Hepatocyte (in vitro differentiated cells): ENCODE measurements around the gene HRH3. TPM values are rescaled to one million over a fixed set of nuclear protein-coding genes. Genes with fewer than 3 reads are reported as not detected.

Source experiments
- DNase-seq: peaks from one replicate; pipeline ENCODE4 v3.0.0-alpha.2; 2016; ENCODE audit warnings: low spot score
- H2AFZ ChIP-seq: fragments of 200-600 bp; sonication (generic); 2 replicates; pipeline ENCODE4 v1.6.0; 2016; ENCODE audit warnings: antibody characterized with exemption, mild to moderate bottlenecking
- H3K27ac ChIP-seq: fragments of 200-600 bp; sonication (generic); 2 replicates; pipeline ENCODE4 v1.5.1; 2016; ENCODE audit warnings: mild to moderate bottlenecking
- H3K27me3 ChIP-seq: fragments of 200-600 bp; sonication (generic); 2 replicates; pipeline ENCODE4 v1.6.1; 2016
- H3K36me3 ChIP-seq: fragments of 200-600 bp; sonication (generic); replicated peaks from 2 replicates; pipeline ENCODE4 v1.5.1; 2016; ENCODE audit warnings: low read depth; ENCODE audit not compliant: insufficient read depth
- H3K4me1 ChIP-seq: fragments of 200-600 bp; sonication (generic); 2 replicates; pipeline ENCODE4 v1.5.1; 2016; ENCODE audit warnings: mild to moderate bottlenecking, moderate library complexity; ENCODE audit not compliant: insufficient read depth
- H3K4me2 ChIP-seq: fragments of 200-600 bp; sonication (generic); 2 replicates; pipeline ENCODE4 v1.6.0; 2016
- H3K4me3 ChIP-seq: fragments of 200-600 bp; sonication (generic); 2 replicates; pipeline ENCODE4 v1.5.1; 2016; ENCODE audit warnings: mild to moderate bottlenecking
- H3K79me2 ChIP-seq: fragments of 200-600 bp; sonication (generic); 2 replicates; pipeline ENCODE4 v1.6.0; 2017; ENCODE audit warnings: mild to moderate bottlenecking
- H3K9me2 ChIP-seq: fragments of 200-600 bp; sonication (generic); replicated peaks from 2 replicates; pipeline ENCODE4 v1.6.0; 2017; ENCODE audit warnings: mild to moderate bottlenecking; ENCODE audit not compliant: insufficient read depth
- H3K9me3 ChIP-seq: fragments of 200-600 bp; sonication (generic); 2 replicates; pipeline ENCODE4 v1.5.1; 2016; ENCODE audit warnings: low read depth, mild to moderate bottlenecking
- H4K20me1 ChIP-seq: fragments of 200-600 bp; sonication (generic); 2 replicates; pipeline ENCODE4 v1.6.0; 2016; ENCODE audit warnings: mild to moderate bottlenecking; ENCODE audit not compliant: insufficient read depth, poor library complexity, severe bottlenecking
- EZH2 ChIP-seq: fragments of 200-600 bp; sonication (generic); IDR thresholded peaks from 2 replicates; pipeline ENCODE4 v1.6.1; 2016; ENCODE audit warnings: antibody characterized with exemption, mild to moderate bottlenecking, borderline replicate concordance
- EZH2phosphoT487 ChIP-seq: fragments of 200-600 bp; sonication (generic); IDR thresholded peaks from one replicate; pipeline ENCODE4 v1.6.1; 2018; ENCODE audit warnings: antibody characterized with exemption, mild to moderate bottlenecking, low read depth, moderate library complexity; ENCODE audit not compliant: unreplicated experiment, severe bottlenecking
- WGBS: methylation state at CpG from one replicate; pipeline ENCODE4 v1.1.6; 2016; ENCODE audit warnings: low lambda C conversion rate; ENCODE audit errors: missing lambda C conversion rate; 5-methylcytosine and 5-hydroxymethylcytosine counted together
- polyA plus RNA-seq: library from polyadenylated mRNA; unstranded; fragments of >200 nt; fragmentation: Nextera tagmentation; extraction: Ambion mirVana; gene quantifications from 2 replicates; pipeline ENCODE4 v1.2.1, GENCODE V29; 2016
- total RNA-seq: library from RNA; depleted of rRNA; stranded (reverse); fragments of >200 nt; gene quantifications from 2 replicates; pipeline ENCODE4 v1.2.3, GENCODE V29; 2014
- TF ChIP-seq, protein P1 (sequence below): fragments of 200-600 bp; sonication (generic); IDR thresholded peaks from 2 replicates; pipeline ENCODE4 v1.5.1; 2016; ENCODE audit warnings: antibody characterized with exemption, mild to moderate bottlenecking; ENCODE audit not compliant: poor library complexity

HRH3 gene
- total and polyA plus RNA-seq, 2 experiments from 2014 or later: not detected

DNA sequence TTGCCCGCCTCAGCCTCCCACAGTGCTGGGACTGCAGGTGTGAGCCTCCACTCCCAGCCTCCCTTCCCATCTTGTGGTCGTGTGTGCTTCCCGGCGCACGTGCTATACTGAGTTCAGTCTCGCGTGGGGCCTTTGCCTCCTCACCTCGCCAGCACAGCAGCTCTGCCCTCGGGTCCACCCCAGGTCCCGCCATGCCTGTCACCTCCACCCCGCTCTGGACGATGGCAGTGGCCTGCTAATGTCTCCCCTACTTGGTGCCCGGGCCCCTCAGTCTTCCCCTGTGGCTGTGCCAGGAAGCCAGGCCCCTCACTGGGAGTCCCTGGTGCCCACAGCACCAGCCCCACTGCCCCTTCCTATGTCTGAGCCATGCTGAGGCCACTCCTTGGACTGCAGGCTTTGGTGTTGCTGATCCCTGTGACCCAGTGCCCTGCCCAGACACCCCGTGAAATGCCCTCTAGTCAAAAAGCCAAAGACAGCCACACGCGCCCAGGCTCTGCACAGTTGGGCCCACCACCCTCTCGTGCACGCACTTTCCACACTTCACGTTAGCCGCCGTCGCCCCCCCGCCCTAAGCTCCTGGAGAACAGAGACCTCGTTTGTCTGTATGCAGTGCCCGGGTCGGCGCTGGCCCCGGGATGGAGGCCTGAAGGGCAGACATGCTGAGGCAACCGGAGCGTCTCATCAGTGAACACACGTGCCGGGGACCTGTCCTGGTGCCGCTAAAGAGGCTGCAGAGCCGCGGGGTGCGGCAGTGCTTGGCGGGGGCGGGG, 14.3 kb downstream of the HRH3 start:
- 95% methylated on average over 38 of the region's 38 CpGs for whole genome bisulfite sequencing
- no peak for TF ChIP-seq EZH2phosphoT487
- TF ChIP-seq, protein P1, sequence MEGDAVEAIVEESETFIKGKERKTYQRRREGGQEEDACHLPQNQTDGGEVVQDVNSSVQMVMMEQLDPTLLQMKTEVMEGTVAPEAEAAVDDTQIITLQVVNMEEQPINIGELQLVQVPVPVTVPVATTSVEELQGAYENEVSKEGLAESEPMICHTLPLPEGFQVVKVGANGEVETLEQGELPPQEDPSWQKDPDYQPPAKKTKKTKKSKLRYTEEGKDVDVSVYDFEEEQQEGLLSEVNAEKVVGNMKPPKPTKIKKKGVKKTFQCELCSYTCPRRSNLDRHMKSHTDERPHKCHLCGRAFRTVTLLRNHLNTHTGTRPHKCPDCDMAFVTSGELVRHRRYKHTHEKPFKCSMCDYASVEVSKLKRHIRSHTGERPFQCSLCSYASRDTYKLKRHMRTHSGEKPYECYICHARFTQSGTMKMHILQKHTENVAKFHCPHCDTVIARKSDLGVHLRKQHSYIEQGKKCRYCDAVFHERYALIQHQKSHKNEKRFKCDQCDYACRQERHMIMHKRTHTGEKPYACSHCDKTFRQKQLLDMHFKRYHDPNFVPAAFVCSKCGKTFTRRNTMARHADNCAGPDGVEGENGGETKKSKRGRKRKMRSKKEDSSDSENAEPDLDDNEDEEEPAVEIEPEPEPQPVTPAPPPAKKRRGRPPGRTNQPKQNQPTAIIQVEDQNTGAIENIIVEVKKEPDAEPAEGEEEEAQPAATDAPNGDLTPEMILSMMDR: no peak
- TF ChIP-seq EZH2: no peak
- no peak for DNase-seq
- H3K27ac ChIP-seq: no peak overlapping the region
- no peak overlapping the region for H3K4me3 ChIP-seq
- H3K4me1 ChIP-seq: no peaks in the 10 kb centered on the region
- H3K9me2 ChIP-seq: no peaks in the 10 kb centered on the region
- H4K20me1 ChIP-seq: no peaks in the 10 kb centered on the region
- H3K79me2 ChIP-seq: no peaks in the 10 kb centered on the region
- no peak overlapping the region for H3K4me2 ChIP-seq
- no peak overlapping the region for H2AFZ ChIP-seq
- no peaks in the 10 kb centered on the region for H3K36me3 ChIP-seq
- no peaks in the 10 kb centered on the region for H3K27me3 ChIP-seq
- no peaks in the 10 kb centered on the region for H3K9me3 ChIP-seq

DNA sequence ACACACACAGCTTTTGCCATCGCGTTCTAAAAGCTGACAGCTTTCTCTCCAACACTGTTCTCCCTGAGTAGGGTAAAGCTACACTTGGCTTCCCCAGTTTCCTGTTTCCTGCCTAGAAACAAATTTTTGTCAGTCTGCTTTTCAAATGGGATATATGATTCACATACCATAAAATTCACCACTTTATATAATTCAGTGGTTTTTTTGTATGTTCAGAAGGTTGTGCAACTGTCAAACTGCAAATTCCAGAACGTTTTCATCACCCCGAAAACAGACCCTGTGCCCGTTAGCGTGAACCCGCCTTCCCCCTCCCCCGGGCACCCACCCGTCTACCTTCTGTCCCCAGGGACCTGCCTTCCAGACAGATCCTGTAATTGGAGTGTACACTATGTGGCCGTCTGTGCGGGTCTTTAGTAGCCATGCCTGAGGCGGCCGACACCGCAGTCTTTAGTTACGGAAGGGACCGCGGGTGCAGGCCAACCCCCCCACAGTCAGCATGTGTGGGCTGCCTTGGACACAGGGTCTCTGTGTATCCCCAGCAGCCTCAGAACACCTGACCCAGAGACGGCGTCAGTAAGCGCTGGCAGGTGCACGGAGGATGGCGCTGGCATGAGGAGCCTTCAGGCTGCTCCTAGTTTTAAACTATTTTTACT, 16.6 kb downstream of the HRH3 start:
- TF ChIP-seq, protein P1: no peak
- TF ChIP-seq EZH2: no peak
- TF ChIP-seq EZH2phosphoT487: no peak
- Histone ChIP-seq H3K9me2 (no peaks in the 10 kb centered on the region), H3K4me1 (no peaks in the 10 kb centered on the region), H3K27ac (no peak overlapping the region), H2AFZ (no peak overlapping the region), H3K36me3 (no peaks in the 10 kb centered on the region), H3K4me3 (no peak overlapping the region), H3K9me3 (no peaks in the 10 kb centered on the region), H3K4me2 (no peak overlapping the region), H3K79me2 (no peaks in the 10 kb centered on the region), H3K27me3 (no peaks in the 10 kb centered on the region), H4K20me1 (no peaks in the 10 kb centered on the region)
- DNase-seq: no peak
- 89% methylated on average over 22 of the region's 22 CpGs for WGBS

DNA sequence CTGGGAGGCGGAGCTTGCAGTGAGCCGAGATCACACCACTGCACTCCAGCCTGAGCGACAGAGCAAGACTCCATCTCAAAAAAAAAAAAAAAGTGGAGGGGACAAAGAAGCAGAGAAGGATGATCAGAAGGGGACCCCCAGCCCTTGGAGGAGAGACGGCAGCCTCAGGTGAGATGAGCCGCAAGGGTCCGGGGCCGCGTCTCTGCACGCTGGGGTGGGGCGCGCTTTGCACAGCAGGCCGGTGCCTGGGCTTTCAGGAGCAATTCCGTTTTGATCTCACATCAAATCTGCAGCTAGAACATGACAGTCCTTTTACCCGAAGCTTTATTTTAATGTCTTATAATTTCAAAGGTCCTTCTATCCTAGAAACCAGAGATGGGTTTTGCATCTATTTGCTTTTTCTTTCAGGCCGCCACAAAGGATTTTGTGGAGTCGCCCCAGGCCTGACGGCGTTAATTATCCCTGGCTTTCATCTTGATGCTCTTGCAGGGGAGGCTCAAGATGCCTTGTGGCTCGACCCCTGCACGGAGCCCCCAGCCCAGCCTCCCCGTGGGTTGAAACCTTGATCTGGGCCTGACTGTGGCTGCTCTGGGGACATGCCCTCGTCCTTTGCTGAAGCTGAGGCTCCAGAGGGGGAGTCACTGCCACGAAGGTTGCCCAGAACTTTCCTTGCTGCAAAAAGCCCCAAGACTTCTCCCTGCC, 17.3 kb downstream of the HRH3 start:
- H2AFZ ChIP-seq: no peak overlapping the region
- H3K27ac ChIP-seq: no peak overlapping the region

More for the DNA sequence above, 17.3 kb downstream of the HRH3 start:
- TF ChIP-seq EZH2phosphoT487 (no peak), EZH2 (no peak)
- TF ChIP-seq, protein P1: no peak
- Histone ChIP-seq H3K36me3 (no peaks in the 10 kb centered on the region), H4K20me1 (no peaks in the 10 kb centered on the region), H3K4me2 (no peak overlapping the region), H3K4me1 (no peaks in the 10 kb centered on the region), H3K79me2 (no peaks in the 10 kb centered on the region), H3K27me3 (no peaks in the 10 kb centered on the region), H3K9me3 (no peaks in the 10 kb centered on the region), H3K4me3 (no peak overlapping the region), H3K9me2 (no peaks in the 10 kb centered on the region)
- no peak for DNase-seq
- 89% methylated on average over 22 of the region's 23 CpGs for WGBS
